Stimulated activated memory B cell treated with anti-CD40 and anti-IgM and Interleukin-4, amounts not matched to agents 10 μg/mL and 1 μg/mL and 100 μg/mL, for 72 hours (primary cell): ENCODE measurements around the gene CCDC3.

Source experiments
- ATAC-seq: fragments of 150-1000 bp; cut with Tn5 transposase; 2 replicates; pipeline ENCODE4 v1.10.0; 2021
- H3K27ac Mint-ChIP-seq: one replicate; pipeline ENCODE4 v1.8.0; 2022; ENCODE audit warnings: mild to moderate bottlenecking, mixed read lengths
- H3K27me3 Mint-ChIP-seq: one replicate; pipeline ENCODE4 v1.8.0; 2022; ENCODE audit warnings: mixed read lengths
- H3K36me3 Mint-ChIP-seq: one replicate; pipeline ENCODE4 v1.8.0; 2022; ENCODE audit warnings: mixed read lengths
- H3K4me1 Mint-ChIP-seq: one replicate; pipeline ENCODE4 v1.8.0; 2022; ENCODE audit warnings: mixed read lengths
- H3K4me3 Mint-ChIP-seq: one replicate; pipeline ENCODE4 v1.8.0; 2022; ENCODE audit warnings: mild to moderate bottlenecking, moderate library complexity, mixed read lengths
- H3K9me3 Mint-ChIP-seq: one replicate; pipeline ENCODE4 v1.8.0; 2022; ENCODE audit warnings: mixed read lengths

Gene CCDC3

GRCh38 chr10:12980102-12980661 is 21.3 kb downstream of the CCDC3 start:
- no peak for ATAC-seq
- Mint-ChIP-seq H3K27me3 (peaks cover 65% of the 10 kb centered on the region), H3K9me3 (no peaks in the 10 kb centered on the region), H3K4me3 (no peak overlapping the region), H3K36me3 (no peaks in the 10 kb centered on the region), H3K27ac (no peak overlapping the region), H3K4me1 (no peaks in the 10 kb centered on the region)

- Mint-ChIP-seq H3K36me3 (no peaks in the 10 kb centered on the region), H3K4me3 (no peak overlapping the region), H3K27ac (no peak overlapping the region), H3K4me1 (no peaks in the 10 kb centered on the region), H3K9me3 (no peaks in the 10 kb centered on the region), H3K27me3 (peaks cover 70% of the 10 kb centered on the region)
- ATAC-seq: no peak
Observed at GRCh38 chr10:12978891-12979290, 22.6 kb downstream of the CCDC3 start.

GRCh38 chr10:12975906-12976305 is 25.6 kb downstream of the CCDC3 start:
- Mint-ChIP-seq H3K27me3 (peaks cover 74% of the 10 kb centered on the region), H3K27ac (no peak overlapping the region), H3K36me3 (no peaks in the 10 kb centered on the region), H3K9me3 (no peaks in the 10 kb centered on the region), H3K4me1 (no peaks in the 10 kb centered on the region), H3K4me3 (no peak overlapping the region)
- ATAC-seq: no peak

- H3K4me3 Mint-ChIP-seq: no peak overlapping the region
- ATAC-seq: no peak
- H3K36me3 Mint-ChIP-seq: no peaks in the 10 kb centered on the region
- H3K27ac Mint-ChIP-seq: no peak overlapping the region
- H3K4me1 Mint-ChIP-seq: no peaks in the 10 kb centered on the region
- H3K27me3 Mint-ChIP-seq: peaks cover 69% of the 10 kb centered on the region
- H3K9me3 Mint-ChIP-seq: no peaks in the 10 kb centered on the region
Observed at GRCh38 chr10:12975266-12975665, 26.2 kb downstream of the CCDC3 start.

- Mint-ChIP-seq H3K27ac (no peak overlapping the region), H3K9me3 (peaks cover 2% of the 10 kb centered on the region), H3K4me1 (no peaks in the 10 kb centered on the region), H3K4me3 (no peak overlapping the region), H3K36me3 (no peaks in the 10 kb centered on the region), H3K27me3 (peaks cover 69% of the 10 kb centered on the region)
- no peak for ATAC-seq
Observed at GRCh38 chr10:12974491-12975199, 26.9 kb downstream of the CCDC3 start.

- Mint-ChIP-seq H3K4me3 (no peak overlapping the region), H3K36me3 (no peaks in the 10 kb centered on the region), H3K27me3 (peaks cover 65% of the 10 kb centered on the region), H3K9me3 (peaks cover 3% of the 10 kb centered on the region), H3K27ac (no peak overlapping the region), H3K4me1 (no peaks in the 10 kb centered on the region)
- no peak for ATAC-seq
Observed at GRCh38 chr10:12974078-12974477, 27.4 kb downstream of the CCDC3 start.

- Mint-ChIP-seq H3K36me3 (no peaks in the 10 kb centered on the region), H3K9me3 (peaks cover 9% of the 10 kb centered on the region), H3K4me1 (no peaks in the 10 kb centered on the region), H3K4me3 (no peak overlapping the region), H3K27me3 (peaks cover 56% of the 10 kb centered on the region), H3K27ac (no peak overlapping the region)
- ATAC-seq: no peak
Observed at GRCh38 chr10:12973149-12973718, 28.3 kb downstream of the CCDC3 start.

GRCh38 chr10:12972146-12972545 is 29.4 kb downstream of the CCDC3 start:
- Mint-ChIP-seq H3K9me3 (peaks cover 18% of the 10 kb centered on the region), H3K36me3 (no peaks in the 10 kb centered on the region), H3K27me3 (peaks cover 53% of the 10 kb centered on the region), H3K4me1 (no peaks in the 10 kb centered on the region), H3K27ac (no peak overlapping the region), H3K4me3 (no peak overlapping the region)
- ATAC-seq: no peak

GRCh38 chr10:12971001-12971788 is 30.3 kb downstream of the CCDC3 start:
- H3K4me3 Mint-ChIP-seq: no peak overlapping the region
- no peak overlapping the region for H3K27ac Mint-ChIP-seq
- no peaks in the 10 kb centered on the region for H3K36me3 Mint-ChIP-seq
- no peak for ATAC-seq
- H3K9me3 Mint-ChIP-seq: peaks cover 21% of the 10 kb centered on the region
- H3K27me3 Mint-ChIP-seq: peaks cover 50% of the 10 kb centered on the region
- H3K4me1 Mint-ChIP-seq: no peaks in the 10 kb centered on the region

GRCh38 chr10:12969951-12970350 is 31.6 kb downstream of the CCDC3 start:
- Mint-ChIP-seq H3K27ac (no peak overlapping the region), H3K36me3 (no peaks in the 10 kb centered on the region), H3K4me1 (no peaks in the 10 kb centered on the region), H3K4me3 (no peak overlapping the region), H3K9me3 (peaks cover 21% of the 10 kb centered on the region), H3K27me3 (peaks cover 37% of the 10 kb centered on the region)
- ATAC-seq: no peak

- no peaks in the 10 kb centered on the region for H3K36me3 Mint-ChIP-seq
- no peaks in the 10 kb centered on the region for H3K4me1 Mint-ChIP-seq
- H3K27ac Mint-ChIP-seq: no peak overlapping the region
- no peak overlapping the region for H3K4me3 Mint-ChIP-seq
- no peak for ATAC-seq
- H3K27me3 Mint-ChIP-seq: peaks cover 38% of the 10 kb centered on the region
- H3K9me3 Mint-ChIP-seq: peaks cover 21% of the 10 kb centered on the region
Observed at GRCh38 chr10:12966067-12966466, 35.4 kb downstream of the CCDC3 start.

GRCh38 chr10:12965571-12965970 is 35.9 kb downstream of the CCDC3 start:
- Mint-ChIP-seq H3K4me1 (no peaks in the 10 kb centered on the region), H3K9me3 (peaks cover 21% of the 10 kb centered on the region), H3K27me3 (peaks cover 43% of the 10 kb centered on the region), H3K36me3 (no peaks in the 10 kb centered on the region), H3K4me3 (no peak overlapping the region), H3K27ac (no peak overlapping the region)
- ATAC-seq: no peak

- Mint-ChIP-seq H3K27ac (no peak overlapping the region), H3K9me3 (peaks cover 9% of the 10 kb centered on the region), H3K27me3 (peaks cover 60% of the 10 kb centered on the region), H3K36me3 (no peaks in the 10 kb centered on the region), H3K4me1 (no peaks in the 10 kb centered on the region), H3K4me3 (no peak overlapping the region)
- ATAC-seq: no peak
Observed at GRCh38 chr10:12962556-12962955, 39.0 kb downstream of the CCDC3 start.

GRCh38 chr10:12961416-12962205 is 39.9 kb downstream of the CCDC3 start:
- H3K9me3 Mint-ChIP-seq: peaks cover 4% of the 10 kb centered on the region
- H3K4me3 Mint-ChIP-seq: no peak overlapping the region
- no peak overlapping the region for H3K27ac Mint-ChIP-seq
- H3K4me1 Mint-ChIP-seq: no peaks in the 10 kb centered on the region
- peaks cover 55% of the 10 kb centered on the region for H3K27me3 Mint-ChIP-seq
- ATAC-seq: no peak
- no peaks in the 10 kb centered on the region for H3K36me3 Mint-ChIP-seq

GRCh38 chr10:12960941-12961340 is 40.6 kb downstream of the CCDC3 start:
- Mint-ChIP-seq H3K9me3 (peaks cover 4% of the 10 kb centered on the region), H3K36me3 (no peaks in the 10 kb centered on the region), H3K27ac (no peak overlapping the region), H3K4me3 (no peak overlapping the region), H3K4me1 (no peaks in the 10 kb centered on the region), H3K27me3 (peaks cover 54% of the 10 kb centered on the region)
- no peak for ATAC-seq
